Measurements from ENCODE around the gene MSRB2.

DNA sequence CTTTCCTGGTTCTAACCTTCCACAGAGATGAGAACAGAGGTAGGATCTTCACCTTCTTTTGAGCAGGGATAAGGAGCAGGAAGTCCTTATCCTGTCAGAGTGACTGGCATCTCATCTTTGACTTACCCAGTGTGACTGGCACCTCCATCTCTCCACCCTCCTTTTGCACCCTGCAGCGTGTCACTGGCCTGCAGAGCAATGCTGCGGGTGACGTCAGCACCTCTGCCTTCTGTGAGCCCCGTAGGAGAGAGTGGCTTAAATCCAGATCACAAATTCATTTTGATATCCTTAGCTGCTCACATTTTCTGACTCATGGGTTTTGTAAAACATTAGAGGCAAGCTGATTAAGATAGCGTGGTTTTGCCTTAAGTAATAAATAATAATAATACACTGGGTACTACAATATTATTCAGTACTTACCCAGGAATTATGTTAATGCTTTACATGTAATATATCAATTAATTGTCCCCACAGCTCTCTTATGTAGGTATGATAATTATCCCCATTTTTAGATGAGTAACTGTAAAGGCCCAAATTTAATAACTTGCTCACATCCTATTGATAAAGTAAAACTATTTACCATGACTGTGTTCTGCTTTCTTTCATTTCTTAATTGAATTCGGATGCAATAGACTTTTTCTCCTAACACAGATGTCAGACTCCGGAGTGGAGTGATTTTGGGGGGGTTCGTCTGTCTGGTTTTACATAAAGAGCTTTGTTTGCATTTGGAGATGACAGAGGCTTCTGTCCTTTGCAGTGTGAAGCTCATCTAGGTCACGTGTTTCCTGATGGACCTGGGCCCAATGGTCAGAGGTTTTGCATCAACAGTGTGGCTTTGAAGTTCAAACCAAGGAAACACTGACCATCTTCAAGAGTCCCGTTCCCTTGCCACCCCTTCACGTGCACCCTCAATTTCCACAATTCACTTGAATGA, 24.9 kb downstream of the MSRB2 start:
- TF ChIP-seq, protein P1, sequence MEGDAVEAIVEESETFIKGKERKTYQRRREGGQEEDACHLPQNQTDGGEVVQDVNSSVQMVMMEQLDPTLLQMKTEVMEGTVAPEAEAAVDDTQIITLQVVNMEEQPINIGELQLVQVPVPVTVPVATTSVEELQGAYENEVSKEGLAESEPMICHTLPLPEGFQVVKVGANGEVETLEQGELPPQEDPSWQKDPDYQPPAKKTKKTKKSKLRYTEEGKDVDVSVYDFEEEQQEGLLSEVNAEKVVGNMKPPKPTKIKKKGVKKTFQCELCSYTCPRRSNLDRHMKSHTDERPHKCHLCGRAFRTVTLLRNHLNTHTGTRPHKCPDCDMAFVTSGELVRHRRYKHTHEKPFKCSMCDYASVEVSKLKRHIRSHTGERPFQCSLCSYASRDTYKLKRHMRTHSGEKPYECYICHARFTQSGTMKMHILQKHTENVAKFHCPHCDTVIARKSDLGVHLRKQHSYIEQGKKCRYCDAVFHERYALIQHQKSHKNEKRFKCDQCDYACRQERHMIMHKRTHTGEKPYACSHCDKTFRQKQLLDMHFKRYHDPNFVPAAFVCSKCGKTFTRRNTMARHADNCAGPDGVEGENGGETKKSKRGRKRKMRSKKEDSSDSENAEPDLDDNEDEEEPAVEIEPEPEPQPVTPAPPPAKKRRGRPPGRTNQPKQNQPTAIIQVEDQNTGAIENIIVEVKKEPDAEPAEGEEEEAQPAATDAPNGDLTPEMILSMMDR (IDR thresholded peaks at IDR 0.05; ENCODE audit: low read depth, low read length, poor library complexity, severe bottlenecking): no peak
- no peak for TF ChIP-seq EZH2phosphoT487 (IDR thresholded peaks at IDR 0.05; ENCODE audit: borderline replicate concordance, low read length)
